H9 (cell line): ENCODE results near the gene SLC12A5. TPM values are rescaled to one million over a fixed set of nuclear protein-coding genes. Genes with fewer than 3 reads are reported as not detected.

Experiments
- DNase-seq: peaks from one replicate; pipeline ENCODE4 v3.0.0-alpha.2; 2017
- H2AFZ ChIP-seq: one replicate; pipeline ENCODE4 v1.6.1; 2013; ENCODE audit warnings: mild to moderate bottlenecking, low read length, control low read depth, moderate library complexity
- H2AK5ac ChIP-seq: 2 replicates; pipeline ENCODE4 v1.6.1; 2013; ENCODE audit warnings: low read length, control low read depth, mixed read lengths; ENCODE audit not compliant: insufficient read length
- H2BK120ac ChIP-seq: one replicate; pipeline ENCODE4 v1.6.1; 2013; ENCODE audit warnings: low read depth, mild to moderate bottlenecking, low read length, control low read depth, inconsistent platforms; ENCODE audit not compliant: poor library complexity, severe bottlenecking
- H2BK12ac ChIP-seq: 2 replicates; pipeline ENCODE4 v1.6.1; 2013; ENCODE audit warnings: low read length, control low read depth, mixed read lengths, low read depth; ENCODE audit not compliant: insufficient read length
- H2BK15ac ChIP-seq: 2 replicates; pipeline ENCODE4 v1.6.1; 2013; ENCODE audit warnings: low read depth, low read length, control low read depth
- H2BK20ac ChIP-seq: one replicate; pipeline ENCODE4 v1.6.1; 2013; ENCODE audit warnings: low read depth, mild to moderate bottlenecking, low read length, control low read depth, inconsistent platforms; ENCODE audit not compliant: poor library complexity, severe bottlenecking
- H2BK5ac ChIP-seq: 2 replicates; pipeline ENCODE4 v1.6.1; 2013; ENCODE audit warnings: low read length, control low read depth, mixed read lengths; ENCODE audit not compliant: insufficient read length
- H3K14ac ChIP-seq: 2 replicates; pipeline ENCODE4 v1.6.1; 2013; ENCODE audit warnings: low read length, control low read depth; ENCODE audit not compliant: insufficient read depth
- H3K18ac ChIP-seq: 2 replicates; pipeline ENCODE4 v1.6.1; 2013; ENCODE audit warnings: low read depth, mild to moderate bottlenecking, mixed read lengths, low read length, control low read depth; ENCODE audit not compliant: insufficient read length
- H3K23ac ChIP-seq: 2 replicates; pipeline ENCODE4 v1.6.1; 2013; ENCODE audit warnings: low read length, control low read depth, mixed read lengths, low read depth; ENCODE audit not compliant: insufficient read length
- H3K23me2 ChIP-seq: 2 replicates; pipeline ENCODE4 v1.6.1; 2013; ENCODE audit warnings: low read depth, mild to moderate bottlenecking, mixed read lengths, low read length, control low read depth; ENCODE audit not compliant: insufficient read length, poor library complexity, severe bottlenecking
- H3K27ac ChIP-seq: 2 replicates; pipeline ENCODE4 v1.5.1; 2013; ENCODE audit warnings: low read length, control low read depth, mixed read lengths, low read depth; ENCODE audit not compliant: insufficient read length
- H3K27me3 ChIP-seq: 2 replicates; pipeline ENCODE4 v1.6.1; 2013; ENCODE audit warnings: low read length, control low read depth, inconsistent platforms; ENCODE audit not compliant: insufficient read depth
- H3K4ac ChIP-seq: 2 replicates; pipeline ENCODE4 v1.6.1; 2013; ENCODE audit warnings: low read depth, mild to moderate bottlenecking, control low read depth, inconsistent platforms, low read length, moderate library complexity
- H3K4me1 ChIP-seq: 2 replicates; pipeline ENCODE4 v1.6.1; 2013; ENCODE audit warnings: low read length, control low read depth, inconsistent platforms; ENCODE audit not compliant: insufficient read depth
- H3K4me2 ChIP-seq: 2 replicates; pipeline ENCODE4 v1.6.1; 2013; ENCODE audit warnings: low read length, control low read depth, mixed read lengths; ENCODE audit not compliant: insufficient read length, insufficient read depth
- H3K56ac ChIP-seq: 2 replicates; pipeline ENCODE4 v1.6.1; 2013; ENCODE audit warnings: low read depth, mild to moderate bottlenecking, mixed read lengths, low read length, control low read depth; ENCODE audit not compliant: insufficient read length
- H3K79me1 ChIP-seq: 2 replicates; pipeline ENCODE4 v1.6.1; 2013; ENCODE audit warnings: low read depth, mild to moderate bottlenecking, moderate library complexity, low read length, control low read depth, inconsistent platforms; ENCODE audit not compliant: insufficient read depth, poor library complexity, severe bottlenecking
- H3K79me2 ChIP-seq: 2 replicates; pipeline ENCODE4 v1.6.1; 2013; ENCODE audit warnings: low read length, control low read depth, inconsistent platforms; ENCODE audit not compliant: insufficient read depth
- H3K9ac ChIP-seq: 2 replicates; pipeline ENCODE4 v1.6.1; 2013; ENCODE audit warnings: low read length, control low read depth, mixed read lengths; ENCODE audit not compliant: insufficient read length; ENCODE audit errors: extremely low read depth
- H3K9me3 ChIP-seq: one replicate; pipeline ENCODE4 v1.6.1; 2013; ENCODE audit warnings: low read depth, low read length, inconsistent platforms; ENCODE audit not compliant: control insufficient read depth
- H3T11ph ChIP-seq: one replicate; pipeline ENCODE4 v1.6.1; 2013; ENCODE audit warnings: mild to moderate bottlenecking, low read length, control low read depth, inconsistent platforms
- H4K20me1 ChIP-seq: one replicate; pipeline ENCODE4 v1.6.1; 2013; ENCODE audit not compliant: control insufficient read depth, insufficient read length, insufficient read depth
- H4K5ac ChIP-seq: 2 replicates; pipeline ENCODE4 v1.6.1; 2013; ENCODE audit warnings: low read depth, mild to moderate bottlenecking, mixed read lengths, low read length, control low read depth; ENCODE audit not compliant: insufficient read length
- H4K8ac ChIP-seq: replicated peaks from 2 replicates; pipeline ENCODE4 v1.6.1; 2013; ENCODE audit warnings: low read length, control low read depth, mixed read lengths, low read depth; ENCODE audit not compliant: insufficient read length
- H4K91ac ChIP-seq: 2 replicates; pipeline ENCODE4 v1.6.1; 2013; ENCODE audit warnings: low read depth, mild to moderate bottlenecking, moderate library complexity, mixed read lengths, low read length, control low read depth; ENCODE audit not compliant: insufficient read length
- H3K27ac Mint-ChIP-seq, 3 experiments: 2 replicates in 2 of 3; 3 replicates in 1 of 3; pipeline ENCODE4 v1.8.0; 2020 to 2021; ENCODE audit warnings: mixed read lengths in 3 of 3, mild to moderate bottlenecking in 1 of 3, moderate library complexity in 1 of 3
- H3K27me3 Mint-ChIP-seq: 2 replicates; pipeline ENCODE4 v1.8.0; 2021; ENCODE audit warnings: low read depth, mild to moderate bottlenecking, moderate library complexity, mixed read lengths
- H3K36me3 Mint-ChIP-seq, 3 experiments: 2 replicates in 2 of 3; 3 replicates in 1 of 3; pipeline ENCODE4 v1.8.0; 2020 to 2021; ENCODE audit warnings: low read depth in 3 of 3, mixed read lengths in 3 of 3; ENCODE audit not compliant: insufficient read depth in 1 of 3
- H3K4me1 Mint-ChIP-seq, 2 experiments: 2 replicates each; pipeline ENCODE4 v1.8.0; 2020; ENCODE audit warnings: mixed read lengths in 2 of 2
- H3K4me3 Mint-ChIP-seq, 2 experiments: 2 replicates in 1 of 2; 3 replicates in 1 of 2; pipeline ENCODE4 v1.8.0; 2020 to 2021; ENCODE audit warnings: mild to moderate bottlenecking in 2 of 2, mixed read lengths in 2 of 2, moderate library complexity in 1 of 2
- H3K9me3 Mint-ChIP-seq, 2 experiments: 2 replicates in 1 of 2; 3 replicates in 1 of 2; pipeline ENCODE4 v1.8.0; 2020; ENCODE audit warnings: mild to moderate bottlenecking in 2 of 2, mixed read lengths in 2 of 2, moderate library complexity in 1 of 2
- CTCF ChIP-seq: fragments of 200-600 bp; sonication (generic); conservative IDR thresholded peaks from 3 replicates; pipeline ENCODE4 v1.8.0; 2021; ENCODE audit warnings: antibody characterized with exemption, mild to moderate bottlenecking
- WGBS: extraction: QIAGEN DNeasy Blood & Tissue Kit; methylation state at CpG from one replicate; pipeline ENCODE4 v1.1.7; 2013; ENCODE audit warnings: missing lambda C conversion rate, low lambda C conversion rate, mixed read lengths; ENCODE audit not compliant: insufficient read length; ENCODE audit errors: extremely low coverage; 5-methylcytosine and 5-hydroxymethylcytosine counted together
- total RNA-seq: library from RNA; stranded (reverse); gene quantifications from 2 replicates; pipeline ENCODE4 v1.2.1, GENCODE V29; 2021

Gene SLC12A5
- total RNA-seq, 1 experiment from 2014 or later, result 8.7 TPM

DNA sequence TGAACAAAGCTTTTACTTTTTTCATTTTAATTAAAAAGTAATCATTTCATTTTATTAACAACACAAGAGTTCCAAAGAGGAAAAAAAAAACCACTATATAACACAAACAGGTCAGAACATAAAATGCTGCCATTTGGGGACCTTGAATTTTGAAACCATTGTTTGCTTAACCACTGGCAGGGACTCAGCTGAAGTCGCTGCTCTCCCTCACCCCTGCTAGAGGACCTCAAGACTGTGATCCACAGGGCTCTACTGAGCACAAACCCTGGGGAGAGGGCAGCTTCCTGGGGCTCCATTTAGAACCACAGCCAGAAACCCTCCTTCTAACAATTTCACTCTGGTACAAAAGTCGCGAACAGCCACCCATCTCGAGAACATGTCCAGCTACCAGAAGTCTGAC is 32.0 kb downstream of the SLC12A5 start:
- Histone ChIP-seq H2BK12ac (no peak overlapping the region), H2BK120ac (no peak overlapping the region), H3K23me2 (peaks cover 18% of the 10 kb centered on the region), H3K18ac (no peak overlapping the region), H3K14ac (no peak overlapping the region), H3K79me1 (no peaks in the 10 kb centered on the region), H2AK5ac (no peak overlapping the region), H3K79me2 (no peaks in the 10 kb centered on the region), H3T11ph (no peak overlapping the region), H3K9me3 (no peaks in the 10 kb centered on the region), H3K4me1 (peaks cover 4% of the 10 kb centered on the region; the same call in 1 of the 2 replicates), H3K56ac (no peak overlapping the region), H3K27ac (no peak overlapping the region), H2BK20ac (no peak overlapping the region), H4K8ac (no peak overlapping the region), H3K9ac (no peak overlapping the region), H3K4me2 (no peak overlapping the region), H4K20me1 (no peaks in the 10 kb centered on the region), H4K5ac (no peak overlapping the region), H3K23ac (no peak overlapping the region), H2BK5ac (no peak overlapping the region), H3K27me3 (peaks cover 21% of the 10 kb centered on the region; the same call in 1 of the 2 replicates), H2AFZ (no peak overlapping the region), H2BK15ac (no peak overlapping the region), H4K91ac (no peak overlapping the region), H3K4ac (no peak overlapping the region)
- Mint-ChIP-seq H3K27ac (no peak overlapping the region), H3K9me3 (no peaks in the 10 kb centered on the region), H3K4me1 (peaks cover 19 to 28% of the 10 kb centered on the region in 2 experiments), H3K36me3 (peaks cover 41 to 51% (median 47%) of the 10 kb centered on the region in 3 experiments), H3K27me3 (peaks cover 41% of the 10 kb centered on the region), H3K4me3 (no peak overlapping the region)
- no peak for DNase-seq
- no peak for TF ChIP-seq CTCF
- no CpG with 5 or more reads among the region's 4 CpGs for whole genome bisulfite sequencing
